ENCODE measurements around the gene NPHP4. TPM values are rescaled to one million over a fixed set of nuclear protein-coding genes. Genes with fewer than 3 reads are reported as not detected.
A peak's percentile ranks its signal among the peaks of the same experiment; 100 is the strongest.

The NPHP4 gene
- total and polyA plus RNA-seq, 9 of the 15 experiments (the other 6 are each of a cell fraction or from before 2014, with no cell fraction given) = 0.52 to 26.2 (median 6.7) TPM

DNA sequence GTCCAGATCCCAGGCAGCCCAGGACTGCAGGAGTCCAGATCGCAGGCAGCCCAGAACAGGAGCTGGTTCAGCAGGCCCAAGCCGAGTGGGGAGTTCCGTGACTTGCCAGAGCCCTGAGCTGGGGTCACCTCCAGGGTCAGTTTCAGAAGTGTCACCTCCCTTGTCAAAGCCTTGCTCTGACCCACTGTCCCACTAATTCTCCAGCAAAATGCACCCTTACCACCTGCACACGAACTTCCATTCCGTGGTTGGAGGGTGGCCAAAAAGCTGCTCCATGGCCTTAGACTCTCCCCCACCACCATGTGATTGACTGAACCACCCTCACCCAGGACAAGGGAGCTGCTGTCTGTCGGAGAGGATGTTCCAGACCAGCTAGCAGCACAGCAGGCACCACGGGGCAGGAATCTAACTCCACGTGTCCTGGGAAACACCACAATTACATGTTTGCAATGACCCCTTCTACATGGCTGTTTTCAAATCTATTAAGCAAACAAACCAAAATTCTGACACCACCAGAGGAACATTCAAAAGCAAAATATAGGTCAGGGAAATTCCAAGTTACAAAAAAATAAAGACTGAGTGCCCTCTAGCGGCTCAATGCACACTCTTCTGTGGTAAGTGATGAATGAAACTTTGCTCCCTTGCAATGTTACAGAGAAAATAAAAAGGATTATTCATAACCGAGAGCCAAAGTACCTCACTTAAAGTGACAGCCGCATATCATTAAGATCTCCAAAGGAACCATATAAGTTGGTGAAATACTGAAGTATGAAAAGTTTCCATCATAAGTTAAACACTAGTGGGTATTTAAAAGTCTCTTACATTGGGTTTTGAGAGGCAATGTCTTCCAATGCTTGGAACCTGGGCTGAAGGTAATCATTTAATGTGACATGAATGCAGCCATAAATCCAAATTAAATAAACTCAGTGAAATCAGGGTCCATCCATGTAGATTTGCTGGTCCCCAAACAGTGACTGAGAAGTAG is 76.3 kb downstream of the NPHP4 start (continued):
- no peak for TF ChIP-seq CC2D1A (IDR thresholded peaks at IDR 0.05)
- TF ChIP-seq MEIS2 (IDR thresholded peaks at IDR 0.05; ENCODE audit: partially characterized antibody) = peak; percentile 34
- peak; percentile 45; the same call in 1 of the 2 replicates for TF ChIP-seq REST (IDR thresholded peaks at IDR 0.05; ENCODE audit: borderline replicate concordance)
- TF ChIP-seq REST (CRISPR knock-in tag; IDR thresholded peaks at IDR 0.05; ENCODE audit: low read depth) = no peak
- no peak for TF ChIP-seq IRF2 (CRISPR knock-in tag; IDR thresholded peaks at IDR 0.05)
- TF ChIP-seq SIX5 (IDR thresholded peaks at IDR 0.05; ENCODE audit: borderline replicate concordance in 1 of 2, insufficient read depth in 1 of 2, low read depth in 1 of 2, low read length in 2 of 2) = no peak
- TF ChIP-seq, protein P1, sequence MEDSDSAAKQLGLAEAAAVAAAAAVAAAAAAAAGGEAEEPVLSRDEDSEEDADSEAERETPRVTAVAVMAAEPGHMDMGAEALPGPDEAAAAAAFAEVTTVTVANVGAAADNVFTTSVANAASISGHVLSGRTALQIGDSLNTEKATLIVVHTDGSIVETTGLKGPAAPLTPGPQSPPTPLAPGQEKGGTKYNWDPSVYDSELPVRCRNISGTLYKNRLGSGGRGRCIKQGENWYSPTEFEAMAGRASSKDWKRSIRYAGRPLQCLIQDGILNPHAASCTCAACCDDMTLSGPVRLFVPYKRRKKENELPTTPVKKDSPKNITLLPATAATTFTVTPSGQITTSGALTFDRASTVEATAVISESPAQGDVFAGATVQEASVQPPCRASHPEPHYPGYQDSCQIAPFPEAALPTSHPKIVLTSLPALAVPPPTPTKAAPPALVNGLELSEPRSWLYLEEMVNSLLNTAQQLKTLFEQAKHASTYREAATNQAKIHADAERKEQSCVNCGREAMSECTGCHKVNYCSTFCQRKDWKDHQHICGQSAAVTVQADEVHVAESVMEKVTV (CRISPR knock-in tag; IDR thresholded peaks at IDR 0.05) = peak; percentile 55; the same call in 1 of the 2 replicates
